ENCODE data around the gene AKAP12.

Gene AKAP12

DNA sequence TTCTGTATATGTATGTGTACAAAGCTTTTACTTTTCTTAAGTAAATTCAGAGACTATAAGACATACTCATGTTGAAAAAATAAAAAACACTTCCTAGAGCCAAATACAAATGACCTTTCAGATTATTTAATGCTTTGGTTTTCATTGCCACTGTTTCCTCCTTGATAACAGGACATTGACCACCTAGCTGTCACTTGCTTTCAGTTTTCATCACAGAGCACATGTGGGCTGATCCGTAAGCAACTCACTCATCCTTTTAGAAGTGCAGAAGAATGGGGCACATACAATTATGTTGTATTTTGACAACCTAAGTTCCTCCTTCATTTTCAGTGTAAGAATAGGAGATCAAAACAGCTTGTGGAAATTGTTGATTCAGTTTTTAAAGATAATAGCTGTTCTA is 145.4 kb downstream of the AKAP12 start:
- TF ChIP-seq, protein P1, sequence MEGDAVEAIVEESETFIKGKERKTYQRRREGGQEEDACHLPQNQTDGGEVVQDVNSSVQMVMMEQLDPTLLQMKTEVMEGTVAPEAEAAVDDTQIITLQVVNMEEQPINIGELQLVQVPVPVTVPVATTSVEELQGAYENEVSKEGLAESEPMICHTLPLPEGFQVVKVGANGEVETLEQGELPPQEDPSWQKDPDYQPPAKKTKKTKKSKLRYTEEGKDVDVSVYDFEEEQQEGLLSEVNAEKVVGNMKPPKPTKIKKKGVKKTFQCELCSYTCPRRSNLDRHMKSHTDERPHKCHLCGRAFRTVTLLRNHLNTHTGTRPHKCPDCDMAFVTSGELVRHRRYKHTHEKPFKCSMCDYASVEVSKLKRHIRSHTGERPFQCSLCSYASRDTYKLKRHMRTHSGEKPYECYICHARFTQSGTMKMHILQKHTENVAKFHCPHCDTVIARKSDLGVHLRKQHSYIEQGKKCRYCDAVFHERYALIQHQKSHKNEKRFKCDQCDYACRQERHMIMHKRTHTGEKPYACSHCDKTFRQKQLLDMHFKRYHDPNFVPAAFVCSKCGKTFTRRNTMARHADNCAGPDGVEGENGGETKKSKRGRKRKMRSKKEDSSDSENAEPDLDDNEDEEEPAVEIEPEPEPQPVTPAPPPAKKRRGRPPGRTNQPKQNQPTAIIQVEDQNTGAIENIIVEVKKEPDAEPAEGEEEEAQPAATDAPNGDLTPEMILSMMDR (IDR thresholded peaks at IDR 0.05; ENCODE audit: insufficient read depth, low read length, missing control alignments) = no peak
- no peak for DNase-seq (ENCODE audit: low read depth, low spot score)
- CTCF ChIA-PET = interaction anchor here (1.4 to 1.6 kb wide), 3 partner anchors 9 to 51 kb away, joined by 3 to 4 read pairs (median 4); no protein-coding TSS in a partner anchor
- POLR2A ChIA-PET = no interaction called here
- no peak overlapping the region for H3K4me3 ChIP-seq (ENCODE audit: low read depth, low read length)

DNA sequence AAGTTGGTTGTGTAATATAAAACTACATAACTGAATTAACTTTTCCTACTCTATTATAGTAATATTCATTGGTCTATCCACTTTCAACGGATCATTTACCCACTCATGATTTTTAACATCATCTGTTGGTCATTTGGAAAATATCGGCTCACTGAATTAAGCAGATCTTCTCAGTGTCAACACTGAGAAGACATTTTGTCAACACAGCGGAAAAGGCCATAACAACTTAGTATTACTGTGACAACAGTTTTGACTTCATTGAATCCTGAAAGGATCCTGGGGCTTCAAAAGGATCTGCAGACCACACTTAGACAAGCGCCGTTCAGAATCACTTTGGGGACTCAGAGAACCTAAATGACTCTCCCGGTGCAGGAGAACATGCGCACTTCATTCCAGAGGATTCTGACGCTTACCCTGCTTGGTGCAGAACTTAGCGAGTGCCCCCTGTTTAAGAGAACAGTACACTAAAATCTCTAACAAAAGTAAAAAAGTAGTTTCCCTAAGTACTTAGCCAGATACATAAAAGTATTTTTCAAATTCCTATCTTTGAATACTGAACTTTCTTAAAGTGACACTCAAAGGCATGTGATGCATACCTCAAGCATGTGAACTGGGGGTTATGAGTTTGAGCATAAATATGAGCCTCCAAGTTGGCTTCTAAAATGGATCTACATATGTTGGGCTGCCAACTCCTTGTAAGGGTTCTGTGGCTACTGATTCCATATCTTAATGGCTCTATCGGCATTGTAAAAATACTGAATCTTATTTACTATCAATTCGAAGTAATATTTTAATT is 147.6 kb downstream of the AKAP12 start:
- H3K4me3 ChIP-seq (ENCODE audit: low read depth, low read length) = no peak overlapping the region

DNA sequence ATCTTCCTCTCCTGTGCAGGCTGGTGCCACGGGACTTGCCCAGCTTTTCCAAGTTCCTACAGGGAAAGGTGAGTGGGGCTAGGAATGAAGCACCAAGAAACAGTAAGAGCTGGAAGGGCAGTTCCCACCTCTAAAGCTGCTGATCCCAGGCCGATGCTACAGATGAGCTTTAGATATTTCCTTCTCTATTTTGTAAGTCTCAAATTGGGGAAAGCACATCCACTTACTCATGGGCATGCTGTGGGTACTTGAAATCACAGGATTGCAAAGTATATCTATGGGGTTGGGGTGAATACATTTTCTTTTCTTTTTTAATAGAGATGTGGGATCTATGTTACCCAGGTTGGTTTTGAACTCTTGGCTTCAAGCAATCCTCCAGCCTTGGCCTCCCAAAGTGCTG is 148.5 kb downstream of the AKAP12 start:
- no peak for DNase-seq (ENCODE audit: low read depth, low spot score)
- ChIA-PET CTCF (interaction anchor here (0.6 to 1.5 kb wide), 2 partner anchors 58 to 571 kb away, joined by 3 read pairs; no protein-coding TSS in a partner anchor), POLR2A (no interaction called here)
- no peak overlapping the region for H3K4me3 ChIP-seq (ENCODE audit: low read depth, low read length)
- TF ChIP-seq, protein P1 (IDR thresholded peaks at IDR 0.05; ENCODE audit: insufficient read depth, low read length, missing control alignments) = no peak

More for the DNA sequence above, 147.6 kb downstream of the AKAP12 start:
- CTCF ChIA-PET = interaction anchor here (0.6 to 1.5 kb wide), 2 partner anchors 59 to 570 kb away, joined by 3 read pairs; no protein-coding TSS in a partner anchor
- TF ChIP-seq, protein P1 (IDR thresholded peaks at IDR 0.05; ENCODE audit: insufficient read depth, low read length, missing control alignments) = no peak
- POLR2A ChIA-PET = no interaction called here
- peak; percentile 70 for DNase-seq (ENCODE audit: low read depth, low spot score)

DNA sequence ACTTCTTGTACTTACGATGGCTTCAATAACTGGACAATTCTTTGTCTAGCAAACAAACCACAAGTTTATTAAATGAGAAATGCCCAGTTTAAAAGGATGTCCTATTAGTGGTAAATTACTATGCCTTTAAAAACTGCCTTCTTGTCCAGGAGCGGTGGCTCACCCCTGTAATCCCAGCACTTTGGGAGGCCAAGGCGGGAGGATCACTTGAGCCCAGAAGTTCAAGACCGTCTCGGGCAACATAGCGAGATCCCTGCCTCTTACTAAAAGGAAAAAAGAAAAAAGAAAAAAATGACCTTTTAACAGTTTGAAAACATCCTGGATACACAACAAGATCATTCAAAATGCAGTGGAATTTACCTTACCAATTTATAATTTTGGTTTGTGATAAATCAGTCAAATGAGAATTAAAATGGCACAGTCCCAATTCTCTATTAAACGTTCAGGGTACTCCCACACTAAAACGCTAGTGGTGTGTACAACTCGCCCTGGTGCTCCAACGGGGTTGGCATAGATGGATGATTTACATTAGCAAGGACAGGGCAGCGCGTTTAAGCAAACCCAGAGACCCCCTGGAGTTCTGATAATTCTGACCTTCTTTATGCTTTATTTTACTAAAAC is 149.3 kb downstream of the AKAP12 start:
- peak overlapping the region; percentile 75 for H3K4me3 ChIP-seq (ENCODE audit: low read depth, low read length)
- no peak for DNase-seq (ENCODE audit: low read depth, low spot score)
- ChIA-PET CTCF (interaction anchor here (1.2 to 1.5 kb wide), 2 partner anchors 10 to 572 kb away, joined by 3 to 4 read pairs; no protein-coding TSS in a partner anchor), POLR2A (interaction anchor here (1.4 kb wide), 1 partner anchor 63 kb away, joined by 8 read pairs; the partner anchor contains the start of gene RMND1)
- TF ChIP-seq, protein P1 (IDR thresholded peaks at IDR 0.05; ENCODE audit: insufficient read depth, low read length, missing control alignments) = no peak

DNA sequence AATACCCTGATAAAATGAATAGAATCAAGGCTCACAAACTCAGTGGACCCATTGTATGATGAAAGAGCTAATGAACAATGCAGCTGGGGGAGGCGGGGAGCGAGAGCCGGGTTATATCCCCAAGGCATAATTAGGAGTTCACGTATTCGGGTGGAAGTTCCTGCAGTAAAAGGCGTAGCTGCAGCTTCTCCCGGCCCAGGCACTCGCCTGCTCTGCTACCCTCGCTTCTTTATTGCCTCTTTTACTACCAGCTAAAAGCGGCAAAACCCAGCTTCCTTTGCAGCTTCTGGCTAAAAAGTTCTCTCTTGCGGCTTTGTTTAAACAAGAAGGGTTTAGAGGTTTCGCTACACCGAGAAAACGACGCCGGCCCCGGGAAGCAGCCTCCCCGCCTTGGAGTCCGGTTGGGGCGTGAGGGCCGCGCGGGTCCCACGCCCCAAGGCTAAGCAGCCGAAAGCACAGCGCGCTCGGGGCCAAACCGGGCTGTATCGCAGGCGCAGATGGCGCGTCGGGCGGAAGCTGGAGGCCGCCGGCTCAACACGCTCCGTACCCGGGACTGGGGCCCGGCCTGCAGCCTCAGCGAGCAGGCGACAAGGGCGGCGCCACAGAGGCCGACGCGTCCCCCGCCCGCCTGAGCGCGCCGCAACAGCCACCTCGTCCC is 150.0 kb downstream of the AKAP12 start:
- ChIA-PET POLR2A (interaction anchor here (1.4 to 1.7 kb wide), 2 partner anchors 56 to 62 kb away, joined by 8 to 9 read pairs; partner anchors contain the start of gene RMND1), CTCF (interaction anchor here (1.2 to 1.8 kb wide), 2 partner anchors 11 to 16 kb away, joined by 4 to 6 read pairs; no protein-coding TSS in a partner anchor)
- DNase-seq (ENCODE audit: low read depth, low spot score) = no peak
- H3K4me3 ChIP-seq (ENCODE audit: low read depth, low read length) = peak overlapping the region; percentile 75
- TF ChIP-seq, protein P1 (IDR thresholded peaks at IDR 0.05; ENCODE audit: insufficient read depth, low read length, missing control alignments) = no peak

Measured in AG04449 (cell line).